HCT116 (cell line): ENCODE measurements around the gene DGKB. TPM values are rescaled to one million over a fixed set of nuclear protein-coding genes. Genes with fewer than 3 reads are reported as not detected.

Source experiments
- ATAC-seq: fragments of 200-7000 bp; cut with Tn5 transposase; 2 replicates; pipeline ENCODE4 v1.9.1; 2020; ENCODE audit warnings: mild to moderate bottlenecking, moderate library complexity
- BruUV-seq: library from RNA; stranded (reverse); fragments of 400-500 nt; replicated peaks from 2 replicates; lab custom pipeline; 2021; lab: Mats Ljungman, UMichigan
- CTCF ChIA-PET: fragments of 300-600 bp; sonication (Branson Sonifier 250); formaldehyde crosslinking; loops from one replicate; lab custom pipeline; 2021; ENCODE audit warnings: antibody characterized with exemption; lab: Charles Lee
- POLR2A ChIA-PET: fragments of 300-600, 350-600 bp; sonication (Branson Sonifier 250); formaldehyde crosslinking; loops from one replicate; lab custom pipeline; 2021; ENCODE audit warnings: antibody characterized with exemption; lab: Charles Lee
- RAD21 ChIA-PET, 2 experiments: fragments of 300-600 bp; sonication (Branson Sonifier 250); formaldehyde crosslinking; loops; one replicate each; lab custom pipeline; 2023; ENCODE audit warnings: low total read pairs in 2 of 2; ENCODE audit not compliant: uncharacterized antibody in 2 of 2, unreplicated experiment in 2 of 2, low non-redundant PET in 1 of 2; lab: Charles Lee
- DNase-seq: peaks from one replicate; pipeline ENCODE4 v3.0.0-alpha.2; 2010; ENCODE audit warnings: low read depth, low spot score
- H2AFZ ChIP-seq: fragments of 200-600 bp; shearing (Covaris generic), sonication (generic); 2 replicates; pipeline ENCODE4 v1.6.1; 2017; ENCODE audit warnings: low read depth, mixed run types, mixed read lengths, antibody characterized with exemption, low read length; ENCODE audit not compliant: poor library complexity, severe bottlenecking
- H3K27ac ChIP-seq: 2 replicates; pipeline ENCODE4 v1.5.1; 2012; ENCODE audit warnings: low read depth, low read length
- H3K27me3 ChIP-seq: fragments of 200-600 bp; sonication (generic); 2 replicates; pipeline ENCODE4 v1.6.1; 2016; ENCODE audit warnings: mixed run types, low read length, mixed read lengths; ENCODE audit not compliant: insufficient read depth
- H3K36me3 ChIP-seq, 2 experiments: fragments of 200-500 bp in 1 of 2; fragments of 200-600 bp in 1 of 2; sonication (Bioruptor generic) in 1 of 2; sonication (generic) in 1 of 2; 2 replicates each; pipeline versions ENCODE4 v1.5.1 to v1.6.1; 2014 to 2016; ENCODE audit warnings: low read length in 2 of 2, inconsistent platforms in 1 of 2, mixed read lengths in 1 of 2, mixed run types in 1 of 2; ENCODE audit not compliant: insufficient read depth in 2 of 2, control insufficient read depth in 1 of 2
- H3K4me1 ChIP-seq, 2 experiments: fragments of 200-600 bp in 1 of 2; sonication (generic) in 1 of 2; 2 replicates each; pipeline versions ENCODE4 v1.5.1 to v1.6.1; 2012 to 2017; ENCODE audit warnings: low read length in 2 of 2, inconsistent platforms in 1 of 2, mild to moderate bottlenecking in 1 of 2, mixed read lengths in 1 of 2, mixed run types in 1 of 2, moderate library complexity in 1 of 2; ENCODE audit not compliant: insufficient read depth in 2 of 2, control insufficient read depth in 1 of 2
- H3K4me2 ChIP-seq: fragments of 200-600 bp; sonication (generic); 2 replicates; pipeline ENCODE4 v1.6.1; 2017; ENCODE audit warnings: mixed run types, low read length, mixed read lengths
- H3K4me3 ChIP-seq, 2 experiments: fragments of 200-600 bp in 1 of 2; sonication (generic) in 1 of 2; replicated peaks in 1 of 2; 2 replicates each; pipeline ENCODE4 v1.5.1; 2011 to 2016; ENCODE audit warnings: low read length in 2 of 2, control low read depth in 1 of 2, low read depth in 1 of 2, mild to moderate bottlenecking in 1 of 2, mixed read lengths in 1 of 2, mixed run types in 1 of 2
- H3K79me2 ChIP-seq: fragments of 200-600 bp; sonication (generic); 2 replicates; pipeline ENCODE4 v1.6.1; 2017; ENCODE audit warnings: mild to moderate bottlenecking, mixed run types, low read length, moderate library complexity, mixed read lengths; ENCODE audit not compliant: insufficient read depth
- H3K9ac ChIP-seq: fragments of 200-600 bp; sonication (generic); 2 replicates; pipeline ENCODE4 v1.6.1; 2016; ENCODE audit warnings: low read length, mixed read lengths
- H3K9me2 ChIP-seq: fragments of 200-600 bp; sonication (generic), shearing (Covaris generic); 2 replicates; pipeline ENCODE4 v1.6.1; 2017; ENCODE audit warnings: mixed run types, mild to moderate bottlenecking, moderate library complexity; ENCODE audit not compliant: insufficient read depth
- H3K9me3 ChIP-seq, 2 experiments: fragments of 200-500 bp in 1 of 2; fragments of 200-600 bp in 1 of 2; sonication (Bioruptor generic) in 1 of 2; sonication (generic) in 1 of 2; 2 replicates each; pipeline ENCODE4 v1.6.1; 2014 to 2017; ENCODE audit warnings: low read length in 2 of 2, mixed read lengths in 2 of 2, inconsistent platforms in 1 of 2, low read depth in 1 of 2, mild to moderate bottlenecking in 1 of 2, mixed run types in 1 of 2, moderate library complexity in 1 of 2; ENCODE audit not compliant: control insufficient read depth in 1 of 2, insufficient read depth in 1 of 2
- H4K20me1 ChIP-seq: fragments of 200-600 bp; sonication (generic), shearing (Covaris generic); 2 replicates; pipeline ENCODE4 v1.6.1; 2017; ENCODE audit warnings: mixed run types, mild to moderate bottlenecking, moderate library complexity; ENCODE audit not compliant: insufficient read depth
- ATF3 ChIP-seq: IDR thresholded peaks from 2 replicates; pipeline ENCODE4 v1.6.1; 2012
- CBX3 ChIP-seq: IDR thresholded peaks from 2 replicates; pipeline ENCODE4 v1.6.1; 2012; ENCODE audit warnings: low read depth
- CEBPB ChIP-seq: IDR thresholded peaks from 2 replicates; pipeline ENCODE4 v1.6.1; 2012; ENCODE audit warnings: low read depth
- EGR1 ChIP-seq: IDR thresholded peaks from 2 replicates; pipeline ENCODE4 v1.6.1; 2012; ENCODE audit warnings: low read depth
- ELF1 ChIP-seq: IDR thresholded peaks from 2 replicates; pipeline ENCODE4 v1.6.1; 2012; ENCODE audit warnings: low read depth, borderline replicate concordance
- EZH2phosphoT487 ChIP-seq: fragments of 200-600 bp; IDR thresholded peaks from 2 replicates; pipeline ENCODE4 v1.6.1; 2018; ENCODE audit warnings: antibody characterized with exemption, borderline replicate concordance
- FOSL1 ChIP-seq: IDR thresholded peaks from 2 replicates; pipeline ENCODE4 v1.6.1; 2012; ENCODE audit warnings: low read depth
- POLR2AphosphoS5 ChIP-seq: IDR thresholded peaks from 2 replicates; pipeline ENCODE4 v1.6.1; 2011; ENCODE audit warnings: mild to moderate bottlenecking, low read depth, low read length, moderate library complexity
- REST ChIP-seq: IDR thresholded peaks from 2 replicates; pipeline ENCODE4 v1.6.1; 2012; ENCODE audit warnings: low read depth
- SP1 ChIP-seq: IDR thresholded peaks from 2 replicates; pipeline ENCODE4 v1.6.1; 2012; ENCODE audit warnings: low read depth
- TCF7L2 ChIP-seq: IDR thresholded peaks from 2 replicates; pipeline ENCODE4 v1.7.0; 2011; ENCODE audit warnings: borderline replicate concordance, inconsistent platforms; ENCODE audit not compliant: insufficient read depth, insufficient read length; ENCODE audit errors: extremely low read depth
- ZBTB33 ChIP-seq: IDR thresholded peaks from 2 replicates; pipeline ENCODE4 v1.6.1; 2011; ENCODE audit warnings: mild to moderate bottlenecking, low read length, moderate library complexity; ENCODE audit not compliant: insufficient replicate concordance; ENCODE audit errors: extremely low read depth
- intact Hi-C: fragments of 100-400 bp; cut with micrococcal nuclease; formaldehyde crosslinking; loops from 2 replicates; pipeline ENCODE4 v1.10.0; 2022
- total RNA-seq: library from RNA; stranded (reverse); gene quantifications from one replicate; pipeline ENCODE4 v1.2.1, GENCODE V29; 2021; ENCODE audit not compliant: unreplicated experiment

The DGKB gene
- total RNA-seq, 1 experiment from 2014 or later = 0.05 TPM

GRCh38 chr7:14197280-14197679 lies 705.3 kb downstream of the DGKB start:
- no peak for DNase-seq
- no peak overlapping the region for H2AFZ ChIP-seq
- no peak overlapping the region for H3K27ac ChIP-seq
- no peak overlapping the region for H3K4me3 ChIP-seq
- H3K4me2 ChIP-seq = no peak overlapping the region
- intact Hi-C loops = no loop called here
- no peaks in the 10 kb centered on the region for H3K4me1 ChIP-seq
- ChIA-PET POLR2A (no interaction called here), RAD21 (no interaction called here), CTCF (no interaction called here)
- BruUV-seq = no TSS peak
- no peaks in the 10 kb centered on the region for H4K20me1 ChIP-seq
- no peak for TF ChIP-seq CEBPB
- no peak for TF ChIP-seq EGR1
- TF ChIP-seq POLR2AphosphoS5 = no peak
- TF ChIP-seq ELF1 = no peak
- no peak for TF ChIP-seq FOSL1
- TF ChIP-seq EZH2phosphoT487 = no peak
- no peak for TF ChIP-seq SP1
- no peak for TF ChIP-seq REST
- no peak for TF ChIP-seq ATF3
- no peak for TF ChIP-seq ZBTB33
- no peak for TF ChIP-seq TCF7L2
- no peak for TF ChIP-seq CBX3
- H3K36me3 ChIP-seq = no peaks in the 10 kb centered on the region
- no peaks in the 10 kb centered on the region for H3K9me3 ChIP-seq
- H3K27me3 ChIP-seq = no peaks in the 10 kb centered on the region
- no peak for ATAC-seq
- no peaks in the 10 kb centered on the region for H3K79me2 ChIP-seq
- H3K9me2 ChIP-seq = no peaks in the 10 kb centered on the region
- H3K9ac ChIP-seq = no peak overlapping the region
